Fibroblast of pulmonary artery (primary cell): Measurements from ENCODE around the gene HDAC10.

ENCODE experiments used
- DNase-seq: peaks from one replicate; pipeline ENCODE4 v3.0.0-alpha.2; 2010; ENCODE audit warnings: low read depth
- H3K4me3 ChIP-seq: replicated peaks from 2 replicates; pipeline ENCODE4 v1.5.1; 2011; ENCODE audit warnings: low read depth, mild to moderate bottlenecking, control low read depth, low read length, moderate library complexity
- TF ChIP-seq, protein P1 (sequence below): IDR thresholded peaks from 2 replicates; pipeline ENCODE4 v1.5.1; 2011; ENCODE audit warnings: mild to moderate bottlenecking, control low read depth, low read length, inconsistent platforms; ENCODE audit errors: missing control alignments

HDAC10 gene

DNA sequence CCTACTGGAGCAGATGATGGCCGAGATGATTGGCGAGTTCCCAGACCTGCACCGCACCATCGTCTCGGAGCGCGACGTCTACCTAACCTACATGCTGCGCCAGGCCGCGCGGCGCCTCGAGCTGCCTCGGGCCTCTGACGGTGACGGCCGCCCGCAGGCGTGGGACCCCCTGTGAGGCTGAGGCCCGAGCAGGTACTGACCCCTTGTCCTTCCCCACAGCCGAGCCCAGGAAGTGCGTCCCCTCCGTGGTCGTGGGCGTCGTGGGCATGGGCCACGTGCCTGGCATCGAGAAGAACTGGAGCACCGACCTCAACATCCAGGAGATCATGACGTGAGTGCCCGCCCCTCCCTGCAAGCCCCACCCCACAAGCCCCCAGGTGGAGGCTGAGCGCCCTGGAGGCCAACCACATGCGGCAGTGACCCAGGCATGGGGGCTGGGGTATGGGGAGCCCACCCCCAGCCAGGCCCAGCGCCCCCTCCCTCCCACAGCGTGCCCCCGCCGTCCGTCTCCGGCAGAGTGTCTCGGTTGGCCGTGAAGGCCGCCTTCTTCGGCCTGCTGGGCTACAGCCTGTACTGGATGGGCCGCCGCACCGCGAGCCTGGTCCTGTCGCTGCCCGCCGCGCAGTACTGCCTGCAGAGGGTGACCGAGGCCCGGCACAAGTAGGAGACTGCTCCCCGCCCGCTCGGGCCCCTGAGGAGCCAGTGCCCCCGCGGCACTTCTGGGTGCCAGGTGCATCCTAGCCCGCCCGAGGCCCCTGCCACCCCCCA lies 53.0 kb downstream of the HDAC10 start:
- DNase-seq: no peak
- no peak overlapping the region for H3K4me3 ChIP-seq
- TF ChIP-seq, protein P1, sequence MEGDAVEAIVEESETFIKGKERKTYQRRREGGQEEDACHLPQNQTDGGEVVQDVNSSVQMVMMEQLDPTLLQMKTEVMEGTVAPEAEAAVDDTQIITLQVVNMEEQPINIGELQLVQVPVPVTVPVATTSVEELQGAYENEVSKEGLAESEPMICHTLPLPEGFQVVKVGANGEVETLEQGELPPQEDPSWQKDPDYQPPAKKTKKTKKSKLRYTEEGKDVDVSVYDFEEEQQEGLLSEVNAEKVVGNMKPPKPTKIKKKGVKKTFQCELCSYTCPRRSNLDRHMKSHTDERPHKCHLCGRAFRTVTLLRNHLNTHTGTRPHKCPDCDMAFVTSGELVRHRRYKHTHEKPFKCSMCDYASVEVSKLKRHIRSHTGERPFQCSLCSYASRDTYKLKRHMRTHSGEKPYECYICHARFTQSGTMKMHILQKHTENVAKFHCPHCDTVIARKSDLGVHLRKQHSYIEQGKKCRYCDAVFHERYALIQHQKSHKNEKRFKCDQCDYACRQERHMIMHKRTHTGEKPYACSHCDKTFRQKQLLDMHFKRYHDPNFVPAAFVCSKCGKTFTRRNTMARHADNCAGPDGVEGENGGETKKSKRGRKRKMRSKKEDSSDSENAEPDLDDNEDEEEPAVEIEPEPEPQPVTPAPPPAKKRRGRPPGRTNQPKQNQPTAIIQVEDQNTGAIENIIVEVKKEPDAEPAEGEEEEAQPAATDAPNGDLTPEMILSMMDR: no peak

DNA sequence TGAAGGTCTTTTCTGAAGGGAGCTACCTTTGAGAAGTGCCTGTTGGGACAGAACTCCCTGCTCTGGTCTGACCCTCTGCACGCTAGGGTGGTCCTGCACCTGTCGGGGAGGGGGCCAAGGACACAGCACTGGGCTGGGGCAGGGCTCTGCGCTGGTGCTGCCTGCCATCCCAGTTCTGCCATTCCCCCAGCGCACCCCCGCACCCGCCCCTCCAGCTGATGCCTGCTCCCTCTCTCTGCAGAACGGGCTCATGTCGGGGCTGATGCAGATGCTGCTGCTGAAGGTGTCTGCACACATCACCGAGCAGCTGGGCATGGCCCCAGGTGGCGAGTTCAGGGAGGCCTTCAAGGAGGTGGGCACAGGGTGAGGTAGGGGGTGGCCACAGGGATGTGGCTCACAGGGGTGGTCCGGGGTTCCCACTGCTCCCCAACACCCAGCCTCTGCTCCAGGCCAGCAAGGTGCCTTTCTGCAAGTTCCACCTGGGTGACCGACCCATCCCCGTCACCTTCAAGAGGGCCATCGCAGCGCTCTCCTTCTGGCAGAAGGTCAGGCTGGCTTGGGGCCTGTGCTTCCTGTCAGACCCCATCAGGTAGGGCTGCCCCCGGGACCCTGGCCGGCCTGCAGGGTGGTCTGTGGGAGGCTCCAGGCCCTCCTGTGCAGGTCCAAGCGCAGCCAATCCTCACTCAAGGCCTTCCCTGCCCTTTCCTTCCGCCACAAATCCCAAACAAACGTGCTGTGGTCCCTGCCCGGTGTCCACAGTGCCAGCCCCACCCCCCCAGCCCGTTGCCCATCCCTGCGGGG lies 53.9 kb downstream of the HDAC10 start:
- TF ChIP-seq, protein P1: no peak
- DNase-seq: no peak
- H3K4me3 ChIP-seq: no peak overlapping the region

DNA sequence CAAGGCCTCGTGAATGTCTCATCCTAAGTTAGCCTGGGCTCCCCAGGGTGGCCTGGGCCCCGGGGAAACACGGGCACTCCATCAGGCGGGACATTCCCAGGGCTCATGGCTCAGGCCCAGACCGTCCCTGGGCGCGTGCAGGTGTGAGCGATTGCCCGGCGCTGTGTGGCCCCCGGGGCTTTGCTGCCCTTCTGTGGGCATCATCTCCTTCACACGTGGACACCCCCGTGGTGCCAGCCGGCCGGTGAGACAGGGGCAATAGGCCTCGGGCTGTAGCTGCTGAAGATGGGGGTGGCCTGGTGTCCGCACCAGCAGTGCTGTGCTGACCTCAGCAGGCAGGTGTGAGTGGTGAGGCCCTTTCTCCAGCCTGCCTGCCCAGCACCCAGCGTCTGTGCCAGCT lies 54.8 kb downstream of the HDAC10 start:
- DNase-seq: no peak
- H3K4me3 ChIP-seq: no peak overlapping the region
- TF ChIP-seq, protein P1: no peak
